Liver (tissue), 9 donors: ENCODE measurements around the gene DAPK2. TPM values are rescaled to one million over a fixed set of nuclear protein-coding genes. Genes with fewer than 3 reads are reported as not detected.
A peak's percentile ranks its signal among the peaks of the same experiment; 100 is the strongest.

Experiments
- DNase-seq: peaks from one replicate; pipeline ENCODE4 v3.0.0-alpha.2; 2017; ENCODE audit warnings: low spot score
- H3K27ac ChIP-seq, 2 donors: one replicate each; pipeline ENCODE4 v1.7.0; 2013; ENCODE audit warnings: inconsistent platforms in 2 of 2, low read length in 2 of 2, control low read depth in 1 of 2, low read depth in 1 of 2, mild to moderate bottlenecking in 1 of 2
- H3K27me3 ChIP-seq, 4 donors: one replicate each; pipeline versions ENCODE4 v1.6.1 to v1.7.0; 2013; ENCODE audit warnings: low read length in 3 of 4, inconsistent platforms in 1 of 4, mild to moderate bottlenecking in 1 of 4, moderate library complexity in 1 of 4; ENCODE audit not compliant: control insufficient read depth in 4 of 4, insufficient read depth in 4 of 4
- H3K36me3 ChIP-seq, 4 donors: one replicate each; pipeline versions ENCODE4 v1.6.1 to v1.7.0; 2013; ENCODE audit warnings: low read length in 3 of 4, mild to moderate bottlenecking in 3 of 4, low read depth in 1 of 4, moderate library complexity in 1 of 4; ENCODE audit not compliant: control insufficient read depth in 4 of 4, insufficient read depth in 3 of 4
- H3K4me1 ChIP-seq, 4 donors: one replicate each; pipeline versions ENCODE4 v1.6.1 to v1.7.0; 2013; ENCODE audit warnings: low read length in 3 of 4, mild to moderate bottlenecking in 3 of 4, moderate library complexity in 1 of 4; ENCODE audit not compliant: control insufficient read depth in 4 of 4, insufficient read depth in 4 of 4
- H3K4me3 ChIP-seq, 3 donors: one replicate each; pipeline versions ENCODE4 v1.6.1 to v1.7.0; 2013; ENCODE audit warnings: low read length in 3 of 3, control low read depth in 1 of 3, low read depth in 1 of 3, mild to moderate bottlenecking in 1 of 3
- H3K9ac ChIP-seq, 2 donors: one replicate each; pipeline ENCODE4 v1.7.0; 2013; ENCODE audit warnings: low read length in 2 of 2, mild to moderate bottlenecking in 2 of 2, moderate library complexity in 2 of 2, control low read depth in 1 of 2, low read depth in 1 of 2
- H3K9me3 ChIP-seq, 4 donors: one replicate each; pipeline versions ENCODE4 v1.6.1 to v1.7.0; 2013; ENCODE audit warnings: low read length in 3 of 4; ENCODE audit not compliant: control insufficient read depth in 4 of 4
- EGR1 ChIP-seq, 2 donors: IDR thresholded peaks; 2 replicates each; pipeline ENCODE4 v1.6.1; 2016 to 2018; ENCODE audit warnings: antibody characterized with exemption in 2 of 2, low read depth in 2 of 2
- FOXA1 ChIP-seq: IDR thresholded peaks from 2 replicates; pipeline ENCODE4 v1.6.1; 2016; ENCODE audit warnings: antibody characterized with exemption
- FOXA2 ChIP-seq: IDR thresholded peaks from 2 replicates; pipeline ENCODE4 v1.6.1; 2016; ENCODE audit warnings: antibody characterized with exemption
- GABPA ChIP-seq, 2 donors: IDR thresholded peaks in 1 of 2; conservative IDR thresholded peaks in 1 of 2; 2 replicates each; pipeline ENCODE4 v1.6.1; 2016; ENCODE audit warnings: antibody characterized with exemption in 2 of 2, mild to moderate bottlenecking in 1 of 2, moderate library complexity in 1 of 2
- HNF4A ChIP-seq, 2 donors: conservative IDR thresholded peaks; 2 replicates each; pipeline ENCODE4 v1.6.1; 2016; ENCODE audit warnings: antibody characterized with exemption in 2 of 2, mild to moderate bottlenecking in 2 of 2
- HNF4G ChIP-seq: IDR thresholded peaks from 2 replicates; pipeline ENCODE4 v1.6.1; 2016; ENCODE audit warnings: antibody characterized with exemption
- JUND ChIP-seq, 2 donors: IDR thresholded peaks; 2 replicates each; pipeline ENCODE4 v1.6.1; 2016; ENCODE audit warnings: antibody characterized with exemption in 2 of 2
- NR2F2 ChIP-seq: IDR thresholded peaks from 2 replicates; pipeline ENCODE4 v1.6.1; 2016; ENCODE audit warnings: antibody characterized with exemption
- RAD21 ChIP-seq, 2 donors: IDR thresholded peaks; 2 replicates each; pipeline ENCODE4 v1.6.1; 2016; ENCODE audit warnings: antibody characterized with exemption in 2 of 2, mild to moderate bottlenecking in 2 of 2
- RXRA ChIP-seq, 2 donors: IDR thresholded peaks; 2 replicates each; pipeline ENCODE4 v1.6.1; 2017 to 2018; ENCODE audit warnings: antibody characterized with exemption in 2 of 2, mild to moderate bottlenecking in 1 of 2
- SP1 ChIP-seq: IDR thresholded peaks from 2 replicates; pipeline ENCODE4 v1.6.1; 2018; ENCODE audit warnings: antibody characterized with exemption, mild to moderate bottlenecking
- TAF1 ChIP-seq: conservative IDR thresholded peaks from 2 replicates; pipeline ENCODE4 v1.6.1; 2016; ENCODE audit warnings: antibody characterized with exemption, mild to moderate bottlenecking
- YY1 ChIP-seq: IDR thresholded peaks from 2 replicates; pipeline ENCODE4 v1.6.1; 2016; ENCODE audit warnings: antibody characterized with exemption, mild to moderate bottlenecking
- WGBS: extraction: QIAGEN DNeasy Blood & Tissue Kit; methylation state at CpG from one replicate; pipeline ENCODE4 v1.1.7; 2013; 5-methylcytosine and 5-hydroxymethylcytosine counted together
- polyA plus RNA-seq, 2 donors: library from polyadenylated mRNA; stranded (reverse) in 1 of 2; unstranded in 1 of 2; fragments of 200-250 nt in 1 of 2; fragments of >200 nt in 1 of 2; fragmentation: Nextera tagmentation in 1 of 2; extraction: Ambion mirVana in 1 of 2; gene quantifications; one replicate each; pipeline versions ENCODE4 v1.2.1 to v1.2.3, GENCODE V29; 2013 to 2015
- total RNA-seq, 2 donors: library from RNA; depleted of rRNA; stranded (reverse); fragments of >200 nt; gene quantifications; one replicate each; pipeline ENCODE4 v1.2.3, GENCODE V29; 2014
- TF ChIP-seq, protein P1 (sequence below): fragments of 150-350 bp; IDR thresholded peaks from 2 replicates; pipeline ENCODE4 v1.5.1; 2017; ENCODE audit warnings: improper control_type of control experiment, low read depth, low read length; ENCODE audit not compliant: missing input control
- TF ChIP-seq, protein P2 (sequence below): IDR thresholded peaks from 2 replicates; pipeline ENCODE4 v1.6.1; 2016; ENCODE audit warnings: antibody characterized with exemption
- TF ChIP-seq, protein P3 (sequence below): IDR thresholded peaks from 2 replicates; pipeline ENCODE4 v1.6.1; 2016; ENCODE audit warnings: antibody characterized with exemption, mild to moderate bottlenecking
- TF ChIP-seq, protein P4 (sequence below): IDR thresholded peaks from 2 replicates; pipeline ENCODE4 v1.6.1; 2016; ENCODE audit warnings: antibody characterized with exemption
- donor health status: healthy.
- donor health status: healthy.
- donor health status: healthy.
- donor health status: healthy.
- donor health status: healthy.

Gene DAPK2
- total and polyA plus RNA-seq, 4 donors: 1.0 to 3.6 (median 1.1) TPM

DNA sequence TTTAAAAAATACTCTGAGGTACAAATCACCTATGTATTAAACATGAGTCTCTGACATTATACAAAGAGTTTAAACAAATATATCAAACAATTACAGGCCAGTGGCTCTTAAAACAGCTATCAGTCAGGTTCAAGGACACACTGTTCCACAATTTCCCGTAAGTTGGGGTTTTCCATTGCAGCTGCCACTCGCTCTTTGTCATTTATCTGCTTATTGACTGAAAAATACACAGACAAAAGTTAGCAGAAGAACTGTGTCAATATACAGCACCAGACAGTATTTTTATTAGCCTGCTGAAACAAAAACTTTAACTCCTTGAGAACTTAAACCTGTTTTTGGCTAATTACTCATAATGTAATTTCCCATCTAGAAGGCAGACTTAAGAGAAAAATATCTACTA, 26.5 kb upstream of the DAPK2 start (continued):
- TF ChIP-seq, protein P1, sequence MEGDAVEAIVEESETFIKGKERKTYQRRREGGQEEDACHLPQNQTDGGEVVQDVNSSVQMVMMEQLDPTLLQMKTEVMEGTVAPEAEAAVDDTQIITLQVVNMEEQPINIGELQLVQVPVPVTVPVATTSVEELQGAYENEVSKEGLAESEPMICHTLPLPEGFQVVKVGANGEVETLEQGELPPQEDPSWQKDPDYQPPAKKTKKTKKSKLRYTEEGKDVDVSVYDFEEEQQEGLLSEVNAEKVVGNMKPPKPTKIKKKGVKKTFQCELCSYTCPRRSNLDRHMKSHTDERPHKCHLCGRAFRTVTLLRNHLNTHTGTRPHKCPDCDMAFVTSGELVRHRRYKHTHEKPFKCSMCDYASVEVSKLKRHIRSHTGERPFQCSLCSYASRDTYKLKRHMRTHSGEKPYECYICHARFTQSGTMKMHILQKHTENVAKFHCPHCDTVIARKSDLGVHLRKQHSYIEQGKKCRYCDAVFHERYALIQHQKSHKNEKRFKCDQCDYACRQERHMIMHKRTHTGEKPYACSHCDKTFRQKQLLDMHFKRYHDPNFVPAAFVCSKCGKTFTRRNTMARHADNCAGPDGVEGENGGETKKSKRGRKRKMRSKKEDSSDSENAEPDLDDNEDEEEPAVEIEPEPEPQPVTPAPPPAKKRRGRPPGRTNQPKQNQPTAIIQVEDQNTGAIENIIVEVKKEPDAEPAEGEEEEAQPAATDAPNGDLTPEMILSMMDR: no peak
- TF ChIP-seq RAD21 (IDR thresholded peaks at IDR 0.05) (peak; percentile 46 to 59), JUND (IDR thresholded peaks at IDR 0.05) (peak; percentile 78 to 95), YY1 (peak; percentile 70), HNF4G (peak; percentile 80), SP1 (peak; percentile 100), NR2F2 (peak; percentile 82), EGR1 (IDR thresholded peaks at IDR 0.05; ENCODE audit: low read depth in 2 of 2) (peak; percentile 88 to 92), FOXA1 (peak; percentile 95), FOXA2 (peak; percentile 96), HNF4A (conservative IDR thresholded peaks at IDR 0.05) (peak; percentile 91), TAF1 (peak; percentile 47)

DNA sequence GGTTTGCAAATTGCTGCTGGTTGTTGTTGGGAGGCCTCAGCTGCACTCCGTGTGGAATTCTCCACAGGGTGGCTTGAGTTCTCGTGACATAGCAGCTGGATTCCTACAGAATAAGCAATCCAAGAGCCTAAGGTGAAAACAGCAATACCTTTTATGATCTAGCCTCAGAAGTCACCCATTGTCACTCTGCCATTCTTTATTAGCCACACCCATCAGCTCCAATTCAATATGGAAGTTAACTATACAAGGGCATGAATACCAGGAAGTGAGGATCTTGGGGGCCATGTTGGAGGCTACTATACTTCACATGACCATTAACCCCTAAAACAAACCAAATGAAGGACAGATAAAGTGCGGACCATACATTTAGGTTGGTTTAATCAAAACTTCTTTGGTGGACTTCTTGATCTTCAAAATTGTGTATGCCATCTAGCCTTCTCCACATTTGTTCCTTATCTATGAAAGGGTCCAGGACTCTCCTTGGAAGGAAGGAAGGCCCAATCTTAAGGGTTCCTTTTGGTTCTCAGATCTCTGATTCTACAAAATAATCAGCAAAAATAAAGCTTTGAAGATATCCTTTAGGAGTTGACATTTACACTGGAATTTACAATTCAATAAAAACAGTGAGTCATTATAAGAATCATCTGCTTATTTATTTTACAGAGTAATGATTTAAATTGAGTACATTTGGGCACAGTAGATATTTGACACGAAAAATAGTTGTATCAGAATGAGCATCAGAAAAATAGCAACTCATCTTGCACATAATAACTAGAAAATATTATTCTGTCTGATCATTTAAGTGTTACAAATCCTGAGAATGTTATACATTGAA, 25.9 kb upstream of the DAPK2 start:
- H3K4me3 ChIP-seq: no peak overlapping the region
- peaks cover 17 to 67% (median 52%) of the 10 kb centered on the region in 4 donors for H3K4me1 ChIP-seq
- no peak for TF ChIP-seq EGR1 (IDR thresholded peaks at IDR 0.05; ENCODE audit: low read depth in 2 of 2)
- DNase-seq: no peak
- no peak overlapping the region for H3K9ac ChIP-seq
- 78% methylated on average over 4 of the region's 4 CpGs for WGBS
- H3K27me3 ChIP-seq: no peaks in the 10 kb centered on the region
- H3K9me3 ChIP-seq: no peaks in the 10 kb centered on the region
- peaks cover 0 to 9% (median 0%) of the 10 kb centered on the region in 4 donors for H3K36me3 ChIP-seq
- peak overlapping the region; percentile 77 to 81 for H3K27ac ChIP-seq

DNA sequence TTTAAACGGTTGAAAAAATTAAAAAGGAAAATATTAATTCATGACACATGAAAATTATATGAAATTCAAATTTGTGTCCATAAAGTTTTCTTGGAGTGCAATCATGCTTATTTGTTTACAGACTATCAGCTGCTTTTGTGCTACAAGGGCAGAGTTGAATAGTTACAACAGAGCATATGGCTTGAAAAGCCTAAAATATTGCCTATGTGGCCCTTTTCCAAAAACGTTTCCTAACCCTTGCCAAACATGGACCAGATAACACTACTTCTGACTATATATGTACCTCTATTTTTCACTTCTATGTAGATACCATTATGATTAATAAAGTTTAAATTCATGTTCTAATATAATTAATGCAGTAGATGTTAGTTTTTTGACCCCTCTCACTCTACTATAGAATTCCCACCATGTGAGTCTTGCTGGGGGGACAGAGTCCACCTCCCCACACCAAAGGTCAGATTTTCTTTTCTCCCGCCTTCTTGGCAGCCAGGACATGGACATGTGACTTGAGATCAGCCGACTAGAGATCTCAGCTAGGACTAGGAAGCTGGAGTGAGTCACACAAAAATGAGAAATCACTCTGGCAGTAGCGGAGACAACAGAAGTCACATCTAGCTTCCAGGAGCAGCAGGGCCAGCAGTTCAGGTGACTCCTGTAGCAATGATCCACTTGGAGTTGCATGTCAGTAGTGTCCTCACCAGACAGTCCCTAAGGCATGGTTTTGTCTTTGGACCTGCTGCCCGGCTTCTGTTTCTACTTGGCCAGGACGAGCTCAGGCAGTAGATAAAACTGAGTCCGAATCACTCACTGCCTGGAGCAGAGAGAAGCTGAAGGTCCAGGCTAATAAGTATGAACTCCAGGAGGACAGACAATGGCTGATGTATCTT, 24.9 kb upstream of the DAPK2 start:
- no peak for DNase-seq
- H3K27ac ChIP-seq: peak overlapping the region; percentile 77 to 81
- TF ChIP-seq FOXA2 (no peak), HNF4G (peak; percentile 98), TAF1 (peak; percentile 96), GABPA (IDR thresholded peaks at IDR 0.05 in 1 of 2, conservative IDR thresholded peaks at IDR 0.05 in 1 of 2) (peak in 1 of 2 donors; percentile 19), JUND (IDR thresholded peaks at IDR 0.05) (peak; percentile 95 to 97), RXRA (IDR thresholded peaks at IDR 0.05) (peak; percentile 90), FOXA1 (no peak), NR2F2 (peak; percentile 90), EGR1 (IDR thresholded peaks at IDR 0.05; ENCODE audit: low read depth in 2 of 2) (peak in 1 of 2 donors; percentile 64)
- TF ChIP-seq, protein P2, sequence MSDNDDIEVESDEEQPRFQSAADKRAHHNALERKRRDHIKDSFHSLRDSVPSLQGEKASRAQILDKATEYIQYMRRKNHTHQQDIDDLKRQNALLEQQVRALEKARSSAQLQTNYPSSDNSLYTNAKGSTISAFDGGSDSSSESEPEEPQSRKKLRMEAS: peak; percentile 58
- TF ChIP-seq, protein P3, sequence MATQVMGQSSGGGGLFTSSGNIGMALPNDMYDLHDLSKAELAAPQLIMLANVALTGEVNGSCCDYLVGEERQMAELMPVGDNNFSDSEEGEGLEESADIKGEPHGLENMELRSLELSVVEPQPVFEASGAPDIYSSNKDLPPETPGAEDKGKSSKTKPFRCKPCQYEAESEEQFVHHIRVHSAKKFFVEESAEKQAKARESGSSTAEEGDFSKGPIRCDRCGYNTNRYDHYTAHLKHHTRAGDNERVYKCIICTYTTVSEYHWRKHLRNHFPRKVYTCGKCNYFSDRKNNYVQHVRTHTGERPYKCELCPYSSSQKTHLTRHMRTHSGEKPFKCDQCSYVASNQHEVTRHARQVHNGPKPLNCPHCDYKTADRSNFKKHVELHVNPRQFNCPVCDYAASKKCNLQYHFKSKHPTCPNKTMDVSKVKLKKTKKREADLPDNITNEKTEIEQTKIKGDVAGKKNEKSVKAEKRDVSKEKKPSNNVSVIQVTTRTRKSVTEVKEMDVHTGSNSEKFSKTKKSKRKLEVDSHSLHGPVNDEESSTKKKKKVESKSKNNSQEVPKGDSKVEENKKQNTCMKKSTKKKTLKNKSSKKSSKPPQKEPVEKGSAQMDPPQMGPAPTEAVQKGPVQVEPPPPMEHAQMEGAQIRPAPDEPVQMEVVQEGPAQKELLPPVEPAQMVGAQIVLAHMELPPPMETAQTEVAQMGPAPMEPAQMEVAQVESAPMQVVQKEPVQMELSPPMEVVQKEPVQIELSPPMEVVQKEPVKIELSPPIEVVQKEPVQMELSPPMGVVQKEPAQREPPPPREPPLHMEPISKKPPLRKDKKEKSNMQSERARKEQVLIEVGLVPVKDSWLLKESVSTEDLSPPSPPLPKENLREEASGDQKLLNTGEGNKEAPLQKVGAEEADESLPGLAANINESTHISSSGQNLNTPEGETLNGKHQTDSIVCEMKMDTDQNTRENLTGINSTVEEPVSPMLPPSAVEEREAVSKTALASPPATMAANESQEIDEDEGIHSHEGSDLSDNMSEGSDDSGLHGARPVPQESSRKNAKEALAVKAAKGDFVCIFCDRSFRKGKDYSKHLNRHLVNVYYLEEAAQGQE: peak; percentile 82
- TF ChIP-seq, protein P1: no peak
- TF ChIP-seq, protein P4, sequence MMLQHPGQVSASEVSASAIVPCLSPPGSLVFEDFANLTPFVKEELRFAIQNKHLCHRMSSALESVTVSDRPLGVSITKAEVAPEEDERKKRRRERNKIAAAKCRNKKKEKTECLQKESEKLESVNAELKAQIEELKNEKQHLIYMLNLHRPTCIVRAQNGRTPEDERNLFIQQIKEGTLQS: peak; percentile 81

More for the DNA sequence above, 24.9 kb upstream of the DAPK2 start:
- no peaks in the 10 kb centered on the region for H3K9me3 ChIP-seq
- H3K4me1 ChIP-seq: peaks cover 17 to 67% (median 52%) of the 10 kb centered on the region in 4 donors
- H3K4me3 ChIP-seq: no peak overlapping the region
- 24% methylated on average over 8 of the region's 8 CpGs for WGBS
- H3K9ac ChIP-seq: no peak overlapping the region
- no peaks in the 10 kb centered on the region for H3K27me3 ChIP-seq
- H3K36me3 ChIP-seq: peaks cover 0 to 9% (median 0%) of the 10 kb centered on the region in 4 donors
